Spleen (tissue), 11 donors: Measurements from ENCODE around the gene SIM1. TPM values are rescaled to one million over a fixed set of nuclear protein-coding genes. Genes with fewer than 3 reads are reported as not detected.

Source experiments
- DNase-seq: peaks from one replicate; pipeline ENCODE4 v3.0.0-alpha.2; 2020
- H3K27ac ChIP-seq, 8 donors: fragments of 200-600 bp; sonication (generic) in 7 of 8; 1 replicate in 4 of 8; 2 replicates in 4 of 8; pipeline versions ENCODE4 v1.5.0 to v1.8.0; 2016 to 2021; ENCODE audit warnings: inconsistent platforms in 4 of 8, mild to moderate bottlenecking in 4 of 8, moderate library complexity in 1 of 8
- H3K27me3 ChIP-seq, 7 donors: fragments of 200-600 bp; sonication (generic) in 6 of 7; replicated peaks in 1 of 7; 1 replicate in 4 of 7; 2 replicates in 3 of 7; pipeline versions ENCODE4 v1.5.0 to v1.8.0; 2016 to 2021; ENCODE audit warnings: inconsistent platforms in 3 of 7, mild to moderate bottlenecking in 1 of 7
- H3K36me3 ChIP-seq, 6 donors: fragments of 200-600 bp; sonication (generic) in 5 of 6; 1 replicate in 4 of 6; 2 replicates in 2 of 6; pipeline versions ENCODE4 v1.5.0 to v1.8.0; 2016 to 2021; ENCODE audit warnings: inconsistent platforms in 2 of 6
- H3K4me1 ChIP-seq, 6 donors: fragments of 200-600 bp; sonication (generic) in 5 of 6; 1 replicate in 3 of 6; 2 replicates in 3 of 6; pipeline versions ENCODE4 v1.5.0 to v1.8.0; 2016 to 2021; ENCODE audit warnings: inconsistent platforms in 3 of 6
- H3K4me3 ChIP-seq, 8 donors: fragments of 200-600 bp; sonication (generic) in 7 of 8; 1 replicate in 4 of 8; 2 replicates in 4 of 8; pipeline versions ENCODE4 v1.5.0 to v1.8.0; 2016 to 2021; ENCODE audit warnings: inconsistent platforms in 4 of 8, mild to moderate bottlenecking in 4 of 8, moderate library complexity in 2 of 8
- H3K9me3 ChIP-seq, 8 donors: fragments of 200-600 bp; sonication (generic) in 7 of 8; 1 replicate in 4 of 8; 2 replicates in 4 of 8; pipeline versions ENCODE4 v1.5.0 to v1.8.0; 2016 to 2021; ENCODE audit warnings: inconsistent platforms in 4 of 8
- POLR2A ChIP-seq, 3 donors: fragments of 450-650 bp; IDR thresholded peaks; one replicate each; pipeline ENCODE4 v1.5.1; 2017; ENCODE audit warnings: antibody characterized with exemption in 3 of 3, mild to moderate bottlenecking in 1 of 3
- POLR2AphosphoS5 ChIP-seq, 3 donors: sonication (generic); formaldehyde crosslinking; IDR thresholded peaks; one replicate each; pipeline ENCODE4 v1.5.1; 2017; ENCODE audit warnings: antibody characterized with exemption in 3 of 3
- WGBS, 5 donors: extraction: QIAGEN DNeasy Blood & Tissue Kit in 3 of 5; methylation state at CpG; one replicate each; pipeline versions ENCODE4 v1.1.5 to v1.1.7; 2013 to 2018; 5-methylcytosine and 5-hydroxymethylcytosine counted together
- intact Hi-C: fragments of 100-400 bp; cut with DNase I; formaldehyde crosslinking; loops from one replicate; pipeline ENCODE4 v1.15.0; 2023; ENCODE audit warnings: low total_unique reads
- polyA plus RNA-seq, 3 donors: library from polyadenylated mRNA; stranded (reverse); fragments of 200-250 nt; gene quantifications; one replicate each; pipeline ENCODE4 v1.2.1, GENCODE V29; 2013
- total RNA-seq, 7 donors: library from RNA; depleted of rRNA in 3 of 7; stranded (reverse); fragments of >200 nt in 3 of 7; fragmentation: NEBNext Ultra II Directional in 4 of 7; extraction: Animal tissue kit (Norgen Biotek cat#: 25700) in 4 of 7; gene quantifications; one replicate each; pipeline versions ENCODE4 v1.1.0 to v1.2.1, GENCODE V29; 2016 to 2021
- TF ChIP-seq, protein P1 (sequence below), 11 experiments: fragments of 200-600 bp in 7 of 11; fragments of 450-650 bp in 4 of 11; sonication (generic) in 4 of 11; IDR thresholded peaks in 8 of 11; conservative IDR thresholded peaks in 3 of 11; 1 replicate in 7 of 11; 2 replicates in 4 of 11; pipeline versions ENCODE4 v1.4.0 to v1.8.0; 2016 to 2021; ENCODE audit warnings: antibody characterized with exemption in 11 of 11, inconsistent platforms in 4 of 11, mild to moderate bottlenecking in 1 of 11
- donor health status: healthy with polysubstance abuse.
- donor health status: DM: no; HTN: no; CAD: no; lungs with moderate emphysema.
- donor health status: DM: no; HTN: no; CAD: no.
- donor health status: Bipolar disorder and iron deficiency.
- donor health status: healthy.
- donor health status: DM: no; HTN: no; CAD: no.
- donor health status: DM: yes; HTN: yes; CAD: no.

Gene SIM1
- total and polyA plus RNA-seq, 10 donors: not detected

DNA sequence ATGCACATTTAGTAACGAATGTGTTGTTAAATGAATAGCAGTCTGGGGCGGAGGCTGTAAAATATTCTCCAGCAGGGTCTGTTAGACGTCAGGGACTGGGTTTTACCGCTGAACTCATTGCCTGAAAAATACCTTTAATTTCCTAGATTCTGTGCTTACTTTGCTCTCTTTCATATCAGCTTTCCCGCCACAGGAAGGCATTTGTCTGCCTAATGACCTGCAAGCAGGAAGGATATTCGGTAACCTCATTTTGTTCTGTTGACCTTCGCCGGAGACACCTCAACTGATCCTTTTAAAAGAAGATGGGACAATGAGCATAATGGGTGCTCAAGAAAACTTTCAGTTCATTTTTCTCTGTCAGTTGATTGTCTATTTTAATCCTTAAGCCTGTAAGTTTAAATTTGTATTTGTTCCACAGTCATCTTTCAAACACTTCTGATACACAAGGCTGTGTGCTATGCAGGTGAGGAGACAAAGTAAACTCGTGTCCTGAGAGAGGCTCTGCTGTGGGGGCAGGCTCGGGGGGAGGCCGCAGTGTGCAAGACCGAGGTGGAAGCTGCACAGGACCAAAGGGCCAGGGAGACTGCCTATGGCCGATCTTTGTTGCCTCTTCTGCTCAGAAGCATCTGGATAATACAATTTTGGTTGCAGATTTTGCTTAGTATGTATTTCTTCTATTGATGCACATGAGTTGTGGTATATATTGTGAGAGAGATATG is 27.4 kb upstream of the SIM1 start:
- intact Hi-C loops: no loop called here
- peaks cover 0 to 40% (median 4%) of the 10 kb centered on the region in 7 donors for H3K27me3 ChIP-seq
- no peaks in the 10 kb centered on the region for H3K4me1 ChIP-seq
- H3K4me3 ChIP-seq: no peak overlapping the region
- H3K27ac ChIP-seq: no peak overlapping the region
- no peak for DNase-seq
- no peaks in the 10 kb centered on the region for H3K36me3 ChIP-seq
- no peak for TF ChIP-seq POLR2AphosphoS5 (IDR thresholded peaks at IDR 0.05)
- 53 to 62% (median 56%) methylated on average over 13 of the region's 13 CpGs for WGBS, 5 donors
- H3K9me3 ChIP-seq: peaks cover 0 to 13% (median 11%) of the 10 kb centered on the region in 8 donors

DNA sequence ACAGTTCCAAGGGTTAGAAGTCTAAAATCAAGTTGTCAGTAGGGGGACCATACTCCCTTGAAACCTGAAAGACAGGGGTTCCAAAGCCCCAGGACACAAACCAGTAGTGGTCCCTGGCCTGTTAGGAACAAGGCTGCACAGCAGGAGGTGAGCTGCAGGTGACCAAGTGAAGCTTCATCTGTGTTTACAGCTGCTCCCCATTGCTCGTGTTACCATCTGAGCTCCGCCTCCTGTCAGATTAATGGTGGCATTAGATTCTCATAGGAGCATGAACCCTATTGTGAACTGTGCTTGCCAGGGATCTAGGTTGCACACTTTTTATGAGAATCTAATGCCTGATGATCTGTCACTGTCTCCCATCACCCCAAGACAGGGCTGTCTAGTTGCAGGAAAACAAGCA is 25.3 kb upstream of the SIM1 start:
- DNase-seq: no peak
- H3K27ac ChIP-seq: no peak overlapping the region
- H3K4me3 ChIP-seq: no peak overlapping the region
- H3K36me3 ChIP-seq: no peaks in the 10 kb centered on the region
- 80 to 95% (median 90%) methylated on average over 2 of the region's 2 CpGs for WGBS, 5 donors
- H3K4me1 ChIP-seq: no peaks in the 10 kb centered on the region
- no peaks in the 10 kb centered on the region for H3K9me3 ChIP-seq
- intact Hi-C loops: no loop called here
- H3K27me3 ChIP-seq: peaks cover 0 to 50% (median 4%) of the 10 kb centered on the region in 7 donors
- TF ChIP-seq POLR2AphosphoS5 (IDR thresholded peaks at IDR 0.05) (no peak), POLR2A (IDR thresholded peaks at IDR 0.05) (no peak)
- TF ChIP-seq, protein P1, sequence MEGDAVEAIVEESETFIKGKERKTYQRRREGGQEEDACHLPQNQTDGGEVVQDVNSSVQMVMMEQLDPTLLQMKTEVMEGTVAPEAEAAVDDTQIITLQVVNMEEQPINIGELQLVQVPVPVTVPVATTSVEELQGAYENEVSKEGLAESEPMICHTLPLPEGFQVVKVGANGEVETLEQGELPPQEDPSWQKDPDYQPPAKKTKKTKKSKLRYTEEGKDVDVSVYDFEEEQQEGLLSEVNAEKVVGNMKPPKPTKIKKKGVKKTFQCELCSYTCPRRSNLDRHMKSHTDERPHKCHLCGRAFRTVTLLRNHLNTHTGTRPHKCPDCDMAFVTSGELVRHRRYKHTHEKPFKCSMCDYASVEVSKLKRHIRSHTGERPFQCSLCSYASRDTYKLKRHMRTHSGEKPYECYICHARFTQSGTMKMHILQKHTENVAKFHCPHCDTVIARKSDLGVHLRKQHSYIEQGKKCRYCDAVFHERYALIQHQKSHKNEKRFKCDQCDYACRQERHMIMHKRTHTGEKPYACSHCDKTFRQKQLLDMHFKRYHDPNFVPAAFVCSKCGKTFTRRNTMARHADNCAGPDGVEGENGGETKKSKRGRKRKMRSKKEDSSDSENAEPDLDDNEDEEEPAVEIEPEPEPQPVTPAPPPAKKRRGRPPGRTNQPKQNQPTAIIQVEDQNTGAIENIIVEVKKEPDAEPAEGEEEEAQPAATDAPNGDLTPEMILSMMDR (IDR thresholded peaks at IDR 0.05 in 8 of 11, conservative IDR thresholded peaks at IDR 0.05 in 3 of 11): no peak

DNA sequence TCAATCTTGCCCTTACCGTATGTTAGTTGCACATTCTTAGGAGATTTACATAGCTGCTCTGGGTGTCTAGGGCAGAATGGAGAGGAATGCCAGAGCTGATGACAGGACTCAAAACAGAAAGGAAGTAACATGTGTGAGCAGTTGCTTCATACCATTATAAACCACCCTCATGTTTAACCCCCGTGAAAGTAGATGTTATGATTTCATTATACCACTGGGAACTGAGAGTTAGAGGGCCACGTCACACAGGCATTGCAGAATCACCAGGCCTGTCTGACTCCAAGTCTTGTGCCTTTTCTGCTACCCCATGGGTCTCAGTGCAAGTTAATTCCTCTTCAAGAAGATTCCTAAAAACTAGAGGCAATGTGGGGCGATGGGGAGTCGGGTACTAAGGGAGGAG is 23.5 kb upstream of the SIM1 start:
- Histone ChIP-seq H3K27ac (no peak overlapping the region), H3K4me3 (no peak overlapping the region), H3K9me3 (no peaks in the 10 kb centered on the region), H3K36me3 (no peaks in the 10 kb centered on the region), H3K4me1 (no peaks in the 10 kb centered on the region), H3K27me3 (peaks cover 0 to 57% (median 4%) of the 10 kb centered on the region in 7 donors)
- DNase-seq: no peak
- no peak for TF ChIP-seq POLR2A (IDR thresholded peaks at IDR 0.05)
- 68 to 84% (median 74%) methylated on average over 5 of the region's 5 CpGs for WGBS, 5 donors
- intact Hi-C loops: no loop called here

DNA sequence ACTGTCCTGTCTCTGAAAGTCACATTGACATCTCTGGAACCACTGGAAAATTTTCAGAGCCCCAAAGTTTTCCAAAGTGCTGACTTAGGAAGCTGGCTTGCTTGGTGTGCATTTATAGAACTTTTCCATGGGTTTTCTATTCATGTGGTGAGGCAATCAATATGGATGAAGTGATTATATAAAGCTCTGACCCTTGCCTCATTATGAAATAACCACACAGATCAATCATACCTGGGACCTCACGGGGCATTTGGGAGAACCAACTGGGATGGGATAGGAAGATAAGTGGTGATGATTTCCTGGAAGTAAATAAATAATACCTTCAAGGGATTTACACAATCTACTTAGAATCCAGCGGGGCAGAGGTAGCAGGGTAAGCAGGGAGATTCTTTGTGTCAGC is 22.9 kb upstream of the SIM1 start:
- Histone ChIP-seq H3K4me1 (no peaks in the 10 kb centered on the region), H3K27me3 (peaks cover 0 to 51% (median 4%) of the 10 kb centered on the region in 7 donors), H3K27ac (no peak overlapping the region), H3K4me3 (no peak overlapping the region), H3K9me3 (no peaks in the 10 kb centered on the region), H3K36me3 (no peaks in the 10 kb centered on the region)
- TF ChIP-seq POLR2AphosphoS5 (IDR thresholded peaks at IDR 0.05) (no peak), POLR2A (IDR thresholded peaks at IDR 0.05) (no peak)
- TF ChIP-seq, protein P1 (IDR thresholded peaks at IDR 0.05 in 8 of 11, conservative IDR thresholded peaks at IDR 0.05 in 3 of 11): no peak
- WGBS, 5 donors: 80 to 89% (median 84%) methylated on average over 2 of the region's 2 CpGs
- intact Hi-C loops: no loop called here
- DNase-seq: no peak

DNA sequence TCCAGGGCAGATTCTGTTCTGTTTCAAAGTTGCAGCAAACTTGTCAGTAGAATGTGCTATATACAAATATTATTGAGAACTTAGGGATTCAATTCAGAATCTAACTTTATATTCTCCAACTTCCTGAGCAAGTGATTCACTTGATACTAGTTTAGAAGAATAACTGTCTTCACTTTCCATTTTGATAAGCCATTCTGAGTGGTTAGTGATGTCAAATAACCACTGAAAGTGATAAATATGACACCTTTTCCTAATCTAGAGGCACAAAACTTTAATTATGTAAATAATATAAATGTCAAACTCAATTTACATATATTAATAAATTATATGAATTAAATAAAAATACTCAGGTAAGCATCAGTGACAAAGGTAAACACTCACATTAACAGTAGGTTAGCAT is 20.5 kb upstream of the SIM1 start:
- no peak for DNase-seq
- TF ChIP-seq POLR2A (IDR thresholded peaks at IDR 0.05) (no peak), POLR2AphosphoS5 (IDR thresholded peaks at IDR 0.05) (no peak)
- TF ChIP-seq, protein P1 (IDR thresholded peaks at IDR 0.05 in 8 of 11, conservative IDR thresholded peaks at IDR 0.05 in 3 of 11): no peak

More for the DNA sequence above, 20.5 kb upstream of the SIM1 start:
- no peak overlapping the region for H3K27ac ChIP-seq
- H3K4me1 ChIP-seq: no peaks in the 10 kb centered on the region
- no peaks in the 10 kb centered on the region for H3K36me3 ChIP-seq
- H3K27me3 ChIP-seq: peaks cover 0 to 32% (median 0%) of the 10 kb centered on the region in 7 donors
- H3K4me3 ChIP-seq: no peak overlapping the region
- no peaks in the 10 kb centered on the region for H3K9me3 ChIP-seq
- intact Hi-C loops: no loop called here
